A549 (cell line): Measurements from ENCODE around the gene SMG5.

Experiments
- EP300 ChIP-seq, 2 experiments: fragments of >200 bp; sonication (Bioruptor Twin); formaldehyde crosslinking; IDR thresholded peaks; 2 replicates in 1 of 2; 3 replicates in 1 of 2; pipeline ENCODE4 v1.6.1; 2016 to 2017
- HOXA7 ChIP-seq: fragments of 250-450 bp; sonication (Bioruptor Pico); IDR thresholded peaks from 2 replicates; pipeline ENCODE4 v1.5.0; 2020; ENCODE audit warnings: mild to moderate bottlenecking, moderate library complexity
- NPAS2 ChIP-seq: fragments of 250-450 bp; sonication (Bioruptor Pico); IDR thresholded peaks from 2 replicates; pipeline ENCODE4 v1.8.0; 2022; ENCODE audit warnings: mild to moderate bottlenecking, moderate library complexity, borderline replicate concordance
- POLR2A ChIP-seq: IDR thresholded peaks from 2 replicates; pipeline ENCODE4 v1.6.1; 2012; ENCODE audit warnings: mild to moderate bottlenecking, low read length
- RAD21 ChIP-seq, 2 experiments: fragments of >200 bp in 1 of 2; sonication (Bioruptor Twin) in 1 of 2; formaldehyde crosslinking in 1 of 2; IDR thresholded peaks in 1 of 2; conservative IDR thresholded peaks in 1 of 2; 2 replicates in 1 of 2; 3 replicates in 1 of 2; pipeline ENCODE4 v1.6.1; 2012 to 2018; ENCODE audit warnings: inconsistent platforms in 1 of 2
- REST ChIP-seq: fragments of 200-600 bp; sonication (generic); IDR thresholded peaks from 2 replicates; pipeline ENCODE4 v1.6.1; 2016; ENCODE audit warnings: antibody characterized with exemption, mild to moderate bottlenecking, moderate library complexity
- ZC3H11A ChIP-seq: fragments of 450-650 bp; IDR thresholded peaks from 2 replicates; pipeline ENCODE4 v1.6.1; 2014; ENCODE audit warnings: antibody characterized with exemption, mild to moderate bottlenecking
- TF ChIP-seq, protein P1 (sequence below): fragments of >200 bp; sonication (Bioruptor Twin); formaldehyde crosslinking; IDR thresholded peaks from 3 replicates; pipeline ENCODE4 v1.5.1; 2016
- TF ChIP-seq, protein P2 (sequence below): fragments of 150-350 bp; IDR thresholded peaks from 2 replicates; pipeline ENCODE4 v1.6.1; 2014; ENCODE audit warnings: low read depth, mild to moderate bottlenecking, low read length
- TF ChIP-seq, protein P3 (sequence below): IDR thresholded peaks from 2 replicates; pipeline ENCODE4 v1.6.1; 2012

- TF ChIP-seq, protein P1, sequence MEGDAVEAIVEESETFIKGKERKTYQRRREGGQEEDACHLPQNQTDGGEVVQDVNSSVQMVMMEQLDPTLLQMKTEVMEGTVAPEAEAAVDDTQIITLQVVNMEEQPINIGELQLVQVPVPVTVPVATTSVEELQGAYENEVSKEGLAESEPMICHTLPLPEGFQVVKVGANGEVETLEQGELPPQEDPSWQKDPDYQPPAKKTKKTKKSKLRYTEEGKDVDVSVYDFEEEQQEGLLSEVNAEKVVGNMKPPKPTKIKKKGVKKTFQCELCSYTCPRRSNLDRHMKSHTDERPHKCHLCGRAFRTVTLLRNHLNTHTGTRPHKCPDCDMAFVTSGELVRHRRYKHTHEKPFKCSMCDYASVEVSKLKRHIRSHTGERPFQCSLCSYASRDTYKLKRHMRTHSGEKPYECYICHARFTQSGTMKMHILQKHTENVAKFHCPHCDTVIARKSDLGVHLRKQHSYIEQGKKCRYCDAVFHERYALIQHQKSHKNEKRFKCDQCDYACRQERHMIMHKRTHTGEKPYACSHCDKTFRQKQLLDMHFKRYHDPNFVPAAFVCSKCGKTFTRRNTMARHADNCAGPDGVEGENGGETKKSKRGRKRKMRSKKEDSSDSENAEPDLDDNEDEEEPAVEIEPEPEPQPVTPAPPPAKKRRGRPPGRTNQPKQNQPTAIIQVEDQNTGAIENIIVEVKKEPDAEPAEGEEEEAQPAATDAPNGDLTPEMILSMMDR: no peak
- no peak for TF ChIP-seq POLR2A
- no peak for TF ChIP-seq EP300 (IDR thresholded peaks at IDR 0.05)
- TF ChIP-seq HOXA7 (CRISPR knock-in tag): no peak
- TF ChIP-seq RAD21 (conservative IDR thresholded peaks at IDR 0.05 in 1 of 2, IDR thresholded peaks at IDR 0.05 in 1 of 2): no peak
- TF ChIP-seq, protein P2, sequence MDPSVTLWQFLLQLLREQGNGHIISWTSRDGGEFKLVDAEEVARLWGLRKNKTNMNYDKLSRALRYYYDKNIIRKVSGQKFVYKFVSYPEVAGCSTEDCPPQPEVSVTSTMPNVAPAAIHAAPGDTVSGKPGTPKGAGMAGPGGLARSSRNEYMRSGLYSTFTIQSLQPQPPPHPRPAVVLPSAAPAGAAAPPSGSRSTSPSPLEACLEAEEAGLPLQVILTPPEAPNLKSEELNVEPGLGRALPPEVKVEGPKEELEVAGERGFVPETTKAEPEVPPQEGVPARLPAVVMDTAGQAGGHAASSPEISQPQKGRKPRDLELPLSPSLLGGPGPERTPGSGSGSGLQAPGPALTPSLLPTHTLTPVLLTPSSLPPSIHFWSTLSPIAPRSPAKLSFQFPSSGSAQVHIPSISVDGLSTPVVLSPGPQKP: no peak
- TF ChIP-seq NPAS2 (CRISPR knock-in tag): no peak
- TF ChIP-seq, protein P3, sequence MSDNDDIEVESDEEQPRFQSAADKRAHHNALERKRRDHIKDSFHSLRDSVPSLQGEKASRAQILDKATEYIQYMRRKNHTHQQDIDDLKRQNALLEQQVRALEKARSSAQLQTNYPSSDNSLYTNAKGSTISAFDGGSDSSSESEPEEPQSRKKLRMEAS: no peak
- no peak for TF ChIP-seq REST
- no peak for TF ChIP-seq ZC3H11A
These were observed 34.9 kb downstream of the SMG5 start, which contains the start of gene PAQR6 for GRCh38 chr1:156247460-156248322.
